GM15510 (cell line): ENCODE data around the gene PSME3.

Experiments
- POLR2A ChIP-seq: IDR thresholded peaks from 3 replicates; pipeline ENCODE4 v1.6.1; 2011; ENCODE audit warnings: borderline replicate concordance; ENCODE audit not compliant: insufficient read length; ENCODE audit errors: extremely low read depth

The PSME3 gene

GRCh38 chr17:42803074-42803883 lies 29.9 kb upstream of the PSME3 start:
- no peak for TF ChIP-seq POLR2A

GRCh38 chr17:42804918-42805367 lies 28.3 kb upstream of the PSME3 start:
- no peak for TF ChIP-seq POLR2A

GRCh38 chr17:42806249-42806648 lies 26.9 kb upstream of the PSME3 start:
- no peak for TF ChIP-seq POLR2A

GRCh38 chr17:42809250-42809649 lies 23.9 kb upstream of the PSME3 start:
- TF ChIP-seq POLR2A, result no peak

- no peak for TF ChIP-seq POLR2A
These were observed 18.4 kb upstream of the PSME3 start for GRCh38 chr17:42814633-42815399.

- no peak for TF ChIP-seq POLR2A
These were observed 15.3 kb upstream of the PSME3 start for GRCh38 chr17:42817866-42818265.

GRCh38 chr17:42818379-42818778 lies 14.8 kb upstream of the PSME3 start:
- no peak for TF ChIP-seq POLR2A

GRCh38 chr17:42819939-42820535 lies 13.2 kb upstream of the PSME3 start:
- TF ChIP-seq POLR2A, result no peak

- no peak for TF ChIP-seq POLR2A
These were observed 12.0 kb upstream of the PSME3 start for GRCh38 chr17:42821176-42821575.

- no peak for TF ChIP-seq POLR2A
These were observed 5.7 kb upstream of the PSME3 start for GRCh38 chr17:42827472-42827871.

- no peak for TF ChIP-seq POLR2A
These were observed 2.2 kb upstream of the PSME3 start for GRCh38 chr17:42830971-42831370.

GRCh38 chr17:42832213-42832933 lies 824 bp upstream of the PSME3 start:
- no peak for TF ChIP-seq POLR2A

GRCh38 chr17:42833767-42834422 lies 698 bp downstream of the PSME3 start:
- TF ChIP-seq POLR2A, result no peak

- no peak for TF ChIP-seq POLR2A
These were observed 2.5 kb downstream of the PSME3 start for GRCh38 chr17:42835732-42836131.

GRCh38 chr17:42841975-42842685 lies 8.9 kb downstream of the PSME3 start:
- TF ChIP-seq POLR2A, result no peak
